Astrocyte of the spinal cord (primary cell): ENCODE data around the gene NSD2.

Source experiments
- DNase-seq: peaks from one replicate; pipeline ENCODE4 v3.0.0; 2011; ENCODE audit warnings: low read depth, low spot score
- H3K4me3 ChIP-seq: 2 replicates; pipeline ENCODE4 v1.5.1; 2011; ENCODE audit warnings: low read depth, mild to moderate bottlenecking, low read length, moderate library complexity
- CTCF ChIP-seq: IDR thresholded peaks from 2 replicates; pipeline ENCODE4 v1.5.1; 2012; ENCODE audit warnings: low read depth, mild to moderate bottlenecking, low read length, inconsistent platforms
- in situ Hi-C: cut with HindIII; loops from 2 replicates; pipeline ENCODE4 v1.10.0; 2017; ENCODE audit warnings: low sequenced_read_pairs

The NSD2 gene

GRCh38 chr4:1851160-1851559, 20.0 kb upstream of the NSD2 start:
- no peak for TF ChIP-seq CTCF
- no peak for DNase-seq
- no peak overlapping the region for H3K4me3 ChIP-seq
- in situ Hi-C loops, result no loop called here

GRCh38 chr4:1851575-1852410, 19.4 kb upstream of the NSD2 start:
- in situ Hi-C loops, result no loop called here
- H3K4me3 ChIP-seq, result no peak overlapping the region
- TF ChIP-seq CTCF, result no peak
- DNase-seq, result no peak

- TF ChIP-seq CTCF, result no peak
- no peak for DNase-seq
- H3K4me3 ChIP-seq, result no peak overlapping the region
- in situ Hi-C loops, result no loop called here
Measured at GRCh38 chr4:1852904-1853623, 18.1 kb upstream of the NSD2 start.

- no peak for TF ChIP-seq CTCF
- in situ Hi-C loops, result no loop called here
- DNase-seq, result no peak
- H3K4me3 ChIP-seq, result peak overlapping the region; percentile 83
Measured at GRCh38 chr4:1854752-1855151, 16.4 kb upstream of the NSD2 start.

- H3K4me3 ChIP-seq, result peak overlapping the region; percentile 83
- no peak for DNase-seq
- in situ Hi-C loops, result no loop called here
- no peak for TF ChIP-seq CTCF
Measured at GRCh38 chr4:1855333-1856070, 15.7 kb upstream of the NSD2 start.

- peak; percentile 97 for DNase-seq
- peak within 1 kb of the TSS; percentile 83 for H3K4me3 ChIP-seq
- in situ Hi-C loops, result no loop called here
- TF ChIP-seq CTCF, result peak; percentile 1
Measured at GRCh38 chr4:1856071-1856942, 14.9 kb upstream of the NSD2 start, which contains the start of gene LETM1. Gene LETM1, minus strand, starts transcription at chr4:1856156. Its CDS starts 206 bp downstream, at chr4:1855950.
